Stimulated activated naive CD4-positive, alpha-beta T cell (primary cell): ENCODE results near the gene CD2AP.
"Not testable (repeated sequence)": the region's sequence is repeated elsewhere in the genome, so short reads cannot be mapped to it uniquely, and the experiment has no call there.

Experiments
- DNase-seq, 6 experiments: peaks; one replicate each; lab custom pipeline; 2025; lab: John Stamatoyannopoulos, UW

Gene CD2AP

DNA sequence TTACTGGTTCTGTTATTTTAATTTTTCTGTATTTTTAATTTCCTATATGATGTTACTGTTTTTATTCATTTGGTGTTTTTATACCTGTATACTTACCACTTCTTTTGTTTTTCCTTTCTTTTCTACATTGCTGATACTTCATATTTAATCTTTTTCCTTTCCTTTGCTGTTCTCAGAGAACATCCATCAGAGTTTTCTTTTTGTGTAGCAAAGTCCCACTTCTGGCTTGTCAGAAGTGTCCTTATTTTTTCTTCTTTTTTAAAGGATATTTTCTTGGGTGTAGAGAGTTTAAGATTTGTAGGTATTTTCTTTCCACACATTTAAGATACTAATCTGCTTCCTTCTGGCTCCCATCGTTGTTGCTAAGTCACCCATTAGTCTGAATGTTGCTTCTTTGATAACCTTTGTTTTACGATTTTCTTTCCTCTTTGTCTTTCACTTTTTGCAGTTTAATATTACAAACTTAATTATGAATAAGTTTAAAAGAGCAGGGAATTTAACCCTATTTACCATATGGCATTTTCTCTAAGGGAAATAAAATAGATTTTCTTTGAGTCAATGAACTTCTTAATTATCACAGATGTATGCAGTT lies 18.5 kb downstream of the CD2AP start:
- DNase-seq, result no peak

DNA sequence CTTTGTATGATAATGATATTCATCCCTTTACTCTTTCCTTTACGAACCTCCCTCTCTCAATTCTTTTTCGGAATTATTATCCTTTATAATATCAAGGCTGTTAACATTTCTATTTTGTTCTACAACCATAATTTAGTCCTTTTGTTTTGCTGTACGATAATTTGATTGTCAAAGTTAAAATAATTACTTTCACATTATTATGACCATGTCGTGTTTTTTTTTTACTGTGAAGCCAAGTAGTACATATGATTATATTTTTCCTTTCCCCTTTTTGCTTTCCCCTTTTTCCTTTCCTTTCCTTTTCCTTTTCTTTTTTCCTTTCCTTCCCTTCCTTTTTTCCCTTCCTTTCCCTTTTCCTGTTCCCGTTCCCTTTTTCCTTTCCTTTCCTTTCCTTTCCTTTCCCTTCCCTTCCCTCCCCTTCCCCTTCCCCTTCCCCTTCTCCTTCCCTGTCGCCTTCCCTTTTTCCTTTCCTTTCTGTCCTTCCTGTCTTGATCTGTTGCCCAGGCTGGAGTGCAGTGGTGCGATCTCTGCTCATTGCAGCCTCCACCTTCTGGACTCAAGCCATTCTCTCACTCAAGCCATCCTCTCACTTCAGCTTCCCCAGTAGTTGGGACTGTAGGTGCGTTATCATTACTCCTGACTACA lies 19.5 kb downstream of the CD2AP start:
- no peak for DNase-seq

DNA sequence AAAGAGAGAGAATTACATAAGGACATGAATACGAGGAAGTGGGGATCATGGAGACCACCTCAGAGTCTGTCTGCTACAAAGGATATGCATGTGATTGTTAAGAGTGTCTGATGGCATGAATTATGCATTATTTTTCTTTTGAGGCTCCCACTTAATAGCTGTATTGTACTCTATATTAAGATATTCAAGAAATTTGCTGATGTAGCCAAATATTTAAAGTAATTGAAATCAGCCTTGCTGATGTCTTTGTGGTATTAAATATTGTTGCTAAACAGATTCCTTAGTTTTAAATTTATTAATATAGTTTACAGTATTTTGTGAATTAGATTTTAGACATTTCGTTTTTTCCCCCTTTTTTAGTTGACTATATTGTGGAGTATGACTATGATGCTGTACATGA lies 25.3 kb downstream of the CD2AP start:
- DNase-seq, result no peak

- DNase-seq, result no peak
These were observed 32.3 kb downstream of the CD2AP start for GRCh38 chr6:47509937-47510336.

GRCh38 chr6:47512872-47513271 lies 35.3 kb downstream of the CD2AP start:
- no peak for DNase-seq

DNA sequence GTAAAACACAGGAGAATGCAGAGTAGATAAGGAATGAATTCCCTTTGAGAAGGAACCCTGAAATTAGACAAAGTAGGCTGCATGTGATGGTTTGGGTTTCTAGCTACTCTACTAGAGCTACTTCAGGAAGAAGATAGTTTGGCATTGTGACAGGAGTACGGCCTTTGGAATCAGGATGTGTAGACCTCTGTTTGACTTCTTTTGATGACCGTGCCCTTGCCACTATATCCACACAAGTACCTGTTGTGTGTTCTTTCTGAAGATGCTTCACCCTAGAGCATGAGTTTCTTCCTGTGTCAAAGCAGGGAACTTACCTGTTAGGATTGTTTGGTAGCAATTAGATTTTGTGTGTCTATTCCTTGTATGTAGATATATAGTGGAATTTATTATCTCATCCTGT lies 41.7 kb downstream of the CD2AP start:
- no peak for DNase-seq

DNA sequence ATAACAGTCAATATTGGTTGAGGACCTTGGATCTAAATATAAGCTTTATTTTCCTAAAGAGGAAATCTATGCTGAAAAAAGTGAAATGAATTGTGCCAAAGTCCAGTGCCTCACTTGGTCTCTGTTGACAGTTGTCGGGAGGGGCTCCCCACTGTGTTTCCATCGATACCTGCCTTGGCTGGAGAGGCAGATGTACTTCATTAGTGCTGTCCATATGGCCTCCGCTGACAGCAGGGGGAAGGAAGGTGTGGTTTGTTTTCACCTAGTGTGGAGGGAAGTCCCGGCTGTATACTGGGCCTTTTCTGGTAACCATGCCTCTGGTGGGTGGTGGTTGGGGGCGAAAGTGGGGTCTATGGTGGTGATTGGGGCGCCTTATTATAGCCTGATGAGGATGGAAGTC lies 42.7 kb downstream of the CD2AP start:
- no peak for DNase-seq

DNA sequence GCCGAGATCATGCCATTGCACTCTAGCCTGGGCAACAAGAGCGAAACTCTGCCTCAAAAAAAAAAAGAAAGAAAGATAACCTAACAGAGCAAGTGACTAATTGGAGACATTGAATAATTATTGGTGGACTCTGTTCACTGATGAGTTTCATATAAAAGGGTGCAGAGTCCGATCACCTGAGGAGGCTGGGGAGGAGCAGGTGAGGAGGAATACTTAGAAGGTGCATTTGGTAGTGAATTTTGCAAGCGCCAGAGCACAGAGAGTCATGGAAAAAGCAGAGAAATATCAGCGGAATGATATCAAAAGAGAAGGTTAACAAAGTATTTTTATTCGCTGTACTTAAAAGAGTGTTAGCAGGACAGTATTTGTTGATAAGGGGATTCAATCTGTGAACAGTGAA lies 44.4 kb downstream of the CD2AP start:
- no peak for DNase-seq

GRCh38 chr6:47524136-47524845 lies 46.7 kb downstream of the CD2AP start:
- DNase-seq, result no peak

DNA sequence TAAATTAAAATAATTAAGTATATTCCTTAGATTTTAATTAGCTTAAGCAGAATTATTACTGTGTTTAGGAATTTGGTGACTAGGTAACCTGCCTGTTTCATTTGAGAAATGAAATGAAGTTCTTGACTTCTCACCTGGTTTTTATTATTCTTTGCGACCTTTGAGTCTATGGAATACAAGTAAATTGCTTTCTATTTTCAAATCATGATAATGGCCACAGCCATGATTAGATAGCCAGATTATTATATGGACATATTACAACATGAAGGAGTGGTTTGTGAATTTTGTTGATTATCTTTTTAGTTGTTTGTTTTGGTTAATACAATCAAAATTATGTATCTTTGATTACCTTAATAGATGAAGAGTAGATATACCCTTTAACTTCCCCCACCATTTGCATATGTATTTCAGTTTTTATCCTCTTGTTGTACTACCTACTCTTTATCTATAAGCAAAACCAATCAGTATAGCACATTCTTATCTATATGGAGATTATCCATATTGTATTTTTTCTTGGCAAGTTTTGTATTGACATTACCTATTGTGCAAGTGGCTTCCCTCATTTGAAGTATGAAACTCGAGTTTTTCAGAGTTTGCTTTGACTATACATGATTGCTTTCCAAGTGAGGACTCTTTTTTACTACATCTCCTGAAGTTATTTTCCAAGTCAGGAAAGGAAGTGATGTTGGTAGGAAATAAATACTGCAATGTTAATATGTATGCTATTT lies 47.9 kb downstream of the CD2AP start:
- no peak for DNase-seq

GRCh38 chr6:47527274-47527673 lies 49.7 kb downstream of the CD2AP start:
- DNase-seq, result no peak

DNA sequence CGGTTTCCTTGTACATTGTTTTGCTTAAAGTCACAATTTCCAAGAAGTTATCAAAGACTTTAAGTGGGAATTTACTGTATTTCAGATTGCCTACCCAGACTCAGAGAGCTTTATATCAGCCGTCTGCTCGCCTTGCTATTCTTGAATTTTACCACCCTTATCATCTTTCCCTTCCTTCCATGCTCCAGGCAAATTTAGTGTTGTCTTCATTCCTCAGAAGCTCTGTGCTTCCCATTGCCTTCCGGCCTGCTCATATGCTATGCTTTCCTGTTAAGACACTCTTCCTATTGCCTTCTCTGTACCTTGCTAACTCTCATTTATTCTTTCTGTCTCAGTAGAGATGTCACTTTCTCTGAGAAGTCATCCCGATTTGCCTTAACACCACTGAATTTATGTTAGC lies 52.1 kb downstream of the CD2AP start:
- no peak for DNase-seq

GRCh38 chr6:47532981-47533585 lies 55.5 kb downstream of the CD2AP start:
- no peak for DNase-seq

DNA sequence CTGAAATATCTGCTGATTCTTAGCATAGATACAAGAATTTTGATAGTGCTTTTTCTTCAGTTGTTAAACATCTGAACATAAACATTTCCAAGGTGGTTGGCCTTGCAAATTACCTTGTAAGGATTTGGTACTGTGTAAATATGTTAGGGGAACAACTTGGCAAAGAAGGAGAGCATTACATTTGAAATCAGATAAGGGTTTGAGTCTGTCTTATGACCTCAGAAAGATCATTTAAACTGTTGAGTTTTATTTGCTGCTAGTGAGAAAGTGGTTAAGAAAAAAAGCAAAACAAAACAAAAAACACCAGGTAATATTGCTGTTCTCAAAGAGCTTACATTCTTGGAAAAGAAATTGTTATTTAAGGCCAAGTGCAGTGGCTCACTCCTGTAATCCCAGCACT lies 56.5 kb downstream of the CD2AP start:
- DNase-seq, result no peak

- no peak for DNase-seq
These were observed 58.0 kb downstream of the CD2AP start for GRCh38 chr6:47535316-47536225.

GRCh38 chr6:47536816-47537401 lies 59.3 kb downstream of the CD2AP start:
- DNase-seq, result no peak

DNA sequence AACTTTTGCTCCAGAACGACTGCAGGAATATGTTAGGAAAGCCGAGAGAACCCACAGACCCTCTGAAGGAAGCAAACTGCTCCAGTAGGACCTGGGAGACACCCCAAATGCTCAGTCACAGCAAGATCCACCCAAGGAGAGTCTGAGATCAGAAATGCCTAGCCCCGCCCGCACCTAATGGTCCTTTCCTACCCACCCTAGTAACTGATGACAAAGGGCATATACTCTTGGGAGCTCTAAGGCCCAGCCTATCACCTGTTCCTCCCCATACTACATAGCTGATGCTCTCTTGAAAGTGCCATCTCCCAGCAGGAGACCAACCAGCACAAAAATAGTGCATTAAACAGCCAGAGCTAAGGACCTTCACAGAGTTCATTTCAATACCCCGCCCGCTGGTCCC lies 67.6 kb downstream of the CD2AP start:
- DNase-seq, result no peak

GRCh38 chr6:47551670-47552069 lies 74.1 kb downstream of the CD2AP start:
- DNase-seq, result no peak

- DNase-seq, result no peak
These were observed 74.7 kb downstream of the CD2AP start for GRCh38 chr6:47552319-47552718.

- DNase-seq, result not testable (repeated sequence)
These were observed 75.7 kb downstream of the CD2AP start for GRCh38 chr6:47553243-47553642.

DNA sequence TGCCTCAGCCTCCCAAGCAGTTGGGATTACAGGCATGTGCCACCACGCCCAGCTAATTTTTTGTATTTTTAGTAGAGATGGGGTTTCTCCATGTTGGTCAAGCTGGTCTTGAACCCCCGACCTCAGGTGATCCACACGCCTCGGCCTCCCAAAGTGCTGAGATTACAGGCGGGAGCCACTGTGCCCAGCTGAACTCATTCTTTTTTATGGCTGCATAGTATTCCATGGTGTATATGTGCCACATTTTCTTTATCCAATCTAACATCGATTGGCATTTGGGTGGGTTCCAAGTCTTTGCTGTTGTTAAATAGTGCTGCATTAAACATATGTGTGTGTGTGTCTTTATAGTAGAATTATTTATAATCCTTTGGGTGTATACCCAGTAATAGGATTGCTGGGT lies 78.9 kb downstream of the CD2AP start:
- not testable (repeated sequence) for DNase-seq
